SK-N-SH (cell line): Measurements from ENCODE around the gene PCNT. TPM values are rescaled to one million over a fixed set of nuclear protein-coding genes. Genes with fewer than 3 reads are reported as not detected.

Source experiments
- CTCF ChIA-PET: fragments of 300-600, 350-600 bp; formaldehyde crosslinking; extraction: SDS; loops from one replicate; lab custom pipeline; 2021; lab: Yijun Ruan, JAX
- POLR2A ChIA-PET: fragments of 350-600 bp; sonication (Branson Sonifier 250); formaldehyde crosslinking; extraction: SDS; loops from one replicate; lab custom pipeline; 2020; ENCODE audit warnings: antibody characterized with exemption, inconsistent platforms; lab: Yijun Ruan, JAX
- DNase-seq: peaks from one replicate; pipeline ENCODE4 v3.0.0; 2012
- H2AFZ ChIP-seq: fragments of 200-600 bp; sonication (generic); 2 replicates; pipeline ENCODE4 v1.8.1; 2016; ENCODE audit warnings: antibody characterized with exemption, mild to moderate bottlenecking, low read depth
- H3F3A ChIP-seq: fragments of 200-600 bp; sonication (generic); replicated peaks from 2 replicates; pipeline ENCODE3; 2016; ENCODE audit warnings: antibody characterized with exemption, mild to moderate bottlenecking; ENCODE audit not compliant: insufficient read depth
- H3K27ac ChIP-seq, 2 experiments: fragments of 200-500 bp in 1 of 2; fragments of 200-600 bp in 1 of 2; sonication (Bioruptor generic) in 1 of 2; sonication (generic), shearing (Covaris generic) in 1 of 2; 2 replicates each; pipeline versions ENCODE4 v1.5.1 to v1.6.1; 2014 to 2016; ENCODE audit warnings: low read depth in 2 of 2, inconsistent platforms in 1 of 2, low read length in 1 of 2, mild to moderate bottlenecking in 1 of 2, mixed read lengths in 1 of 2
- H3K27me3 ChIP-seq: fragments of 200-600 bp; sonication (generic), shearing (Covaris generic); 2 replicates; pipeline ENCODE4 v1.6.1; 2016; ENCODE audit warnings: mixed run types; ENCODE audit not compliant: insufficient read depth
- H3K36me3 ChIP-seq, 2 experiments: fragments of 200-500 bp in 1 of 2; fragments of 200-600 bp in 1 of 2; sonication (Bioruptor generic) in 1 of 2; sonication (generic) in 1 of 2; replicated peaks in 1 of 2; 2 replicates each; pipeline versions ENCODE3 to v1.5.1; 2014 to 2016; ENCODE audit warnings: low read length in 1 of 2, mild to moderate bottlenecking in 1 of 2; ENCODE audit not compliant: insufficient read depth in 2 of 2, control insufficient read depth in 1 of 2
- H3K4me1 ChIP-seq, 2 experiments: fragments of 200-500 bp in 1 of 2; fragments of 200-600 bp in 1 of 2; sonication (Bioruptor generic) in 1 of 2; sonication (generic), shearing (Covaris generic) in 1 of 2; 2 replicates each; pipeline versions ENCODE4 v1.5.1 to v1.6.1; 2014 to 2016; ENCODE audit warnings: low read depth in 1 of 2, low read length in 1 of 2, mixed run types in 1 of 2; ENCODE audit not compliant: insufficient read depth in 2 of 2, control insufficient read depth in 1 of 2
- H3K4me2 ChIP-seq: fragments of 200-600 bp; sonication (generic), shearing (Covaris generic); 2 replicates; pipeline ENCODE4 v1.6.1; 2017; ENCODE audit warnings: mixed run types
- H3K4me3 ChIP-seq, 2 experiments: fragments of 200-500 bp in 1 of 2; fragments of 200-600 bp in 1 of 2; sonication (Bioruptor generic) in 1 of 2; sonication (generic), shearing (Covaris generic) in 1 of 2; 2 replicates each; pipeline versions ENCODE4 v1.5.1 to v1.8.1; 2014 to 2016; ENCODE audit warnings: low read depth in 2 of 2, inconsistent platforms in 1 of 2, low read length in 1 of 2, mild to moderate bottlenecking in 1 of 2, mixed read lengths in 1 of 2, moderate library complexity in 1 of 2
- H3K79me2 ChIP-seq: fragments of 200-600 bp; sonication (generic); 2 replicates; pipeline ENCODE4 v1.8.1; 2017; ENCODE audit warnings: mild to moderate bottlenecking; ENCODE audit not compliant: insufficient read depth
- H3K9ac ChIP-seq: fragments of 200-600 bp; sonication (generic); 2 replicates; pipeline ENCODE4 v1.6.1; 2017; ENCODE audit warnings: mixed run types
- H3K9me2 ChIP-seq: fragments of 200-600 bp; sonication (generic); 2 replicates; pipeline ENCODE4 v1.6.1; 2017; ENCODE audit warnings: mixed run types
- H3K9me3 ChIP-seq: fragments of 200-600 bp; sonication (generic); 2 replicates; pipeline ENCODE4 v1.6.1; 2017; ENCODE audit warnings: mixed run types, mild to moderate bottlenecking, moderate library complexity
- H4K20me1 ChIP-seq: fragments of 200-600 bp; sonication (generic); 2 replicates; pipeline ENCODE4 v1.6.1; 2017; ENCODE audit warnings: mild to moderate bottlenecking, mixed run types; ENCODE audit not compliant: insufficient read depth
- ELF1 ChIP-seq: IDR thresholded peaks from 2 replicates; pipeline ENCODE4 v1.4.0; 2012
- FOSL2 ChIP-seq: IDR thresholded peaks from 2 replicates; pipeline ENCODE4 v1.4.0; 2012; ENCODE audit warnings: low read depth, mild to moderate bottlenecking, moderate library complexity, borderline replicate concordance
- FOXM1 ChIP-seq: IDR thresholded peaks from 2 replicates; pipeline ENCODE4 v1.4.0; 2012; ENCODE audit warnings: low read depth, mild to moderate bottlenecking
- IRF3 ChIP-seq: fragments of 150-350 bp; IDR thresholded peaks from 2 replicates; pipeline ENCODE4 v1.6.1; 2016; ENCODE audit warnings: mild to moderate bottlenecking, low read depth, low read length
- JUND ChIP-seq: IDR thresholded peaks from 2 replicates; pipeline ENCODE4 v1.4.0; 2012
- MXI1 ChIP-seq: IDR thresholded peaks from 2 replicates; pipeline ENCODE4 v1.6.1; 2012; ENCODE audit warnings: mild to moderate bottlenecking, low read depth, low read length, improper control_type of control experiment
- NFIC ChIP-seq: IDR thresholded peaks from 2 replicates; pipeline ENCODE4 v1.4.0; 2012; ENCODE audit warnings: borderline replicate concordance
- NRF1 ChIP-seq: IDR thresholded peaks from 2 replicates; pipeline ENCODE4 v1.6.1; 2012; ENCODE audit warnings: low read depth, mild to moderate bottlenecking, low read length
- POLR2AphosphoS5 ChIP-seq: IDR thresholded peaks from 2 replicates; pipeline ENCODE4 v1.6.1; 2012; ENCODE audit warnings: low read depth, low read length
- RAD21 ChIP-seq: IDR thresholded peaks from 2 replicates; pipeline ENCODE4 v1.6.1; 2012; ENCODE audit warnings: mild to moderate bottlenecking, low read length
- RCOR1 ChIP-seq: fragments of 150-350 bp; IDR thresholded peaks from 2 replicates; pipeline ENCODE4 v1.6.1; 2017; ENCODE audit warnings: antibody characterized with exemption, low read length
- REST ChIP-seq: IDR thresholded peaks from 2 replicates; pipeline ENCODE4 v1.6.1; 2012; ENCODE audit warnings: mild to moderate bottlenecking, low read depth, low read length, moderate library complexity
- RFX5 ChIP-seq: IDR thresholded peaks from 2 replicates; pipeline ENCODE4 v1.6.1; 2012; ENCODE audit warnings: mild to moderate bottlenecking, improper control_type of control experiment, low read length
- SIN3A ChIP-seq: IDR thresholded peaks from 2 replicates; pipeline ENCODE4 v1.6.1; 2012; ENCODE audit warnings: low read depth, mild to moderate bottlenecking, low read length, moderate library complexity, borderline replicate concordance
- SMC3 ChIP-seq: IDR thresholded peaks from 2 replicates; pipeline ENCODE4 v1.6.1; 2012; ENCODE audit warnings: low read depth, low read length, improper control_type of control experiment
- TCF12 ChIP-seq: IDR thresholded peaks from 2 replicates; pipeline ENCODE4 v1.4.0; 2012
- TEAD4 ChIP-seq: IDR thresholded peaks from 2 replicates; pipeline ENCODE4 v1.4.0; 2012; ENCODE audit warnings: mild to moderate bottlenecking, borderline replicate concordance; ENCODE audit not compliant: insufficient read depth
- USF1 ChIP-seq: IDR thresholded peaks from 2 replicates; pipeline ENCODE4 v1.4.0; 2012; ENCODE audit warnings: low read depth, borderline replicate concordance
- ZBTB33 ChIP-seq: IDR thresholded peaks from 2 replicates; pipeline ENCODE4 v1.4.0; 2012; ENCODE audit warnings: low read depth, borderline replicate concordance
- WGBS: methylation state at CpG from one replicate; pipeline ENCODE4 v1.1.6; 2017; ENCODE audit warnings: low lambda C conversion rate; 5-methylcytosine and 5-hydroxymethylcytosine counted together
- polyA plus RNA-seq, 3 experiments: library from polyadenylated mRNA; depleted of rRNA; stranded (reverse); fragments of >200 nt; gene quantifications; 2 replicates each; pipeline ENCODE4 v1.2.3, GENCODE V29; 2012

PCNT gene
- polyA plus RNA-seq, 1 of the 3 experiments (the other 2 are of a cell fraction): 15.7 TPM

GRCh38 chr21:46429754-46430681 lies 106.1 kb downstream of the PCNT start:
- H3K9me2 ChIP-seq: no peaks in the 10 kb centered on the region
- H3K9me3 ChIP-seq: no peaks in the 10 kb centered on the region
- H3K27me3 ChIP-seq: no peaks in the 10 kb centered on the region
- ChIA-PET POLR2A (no interaction called here), CTCF (interaction anchor here (1.1 kb wide), 1 partner anchor 210 kb away, joined by 4 read pairs; no protein-coding TSS in a partner anchor)
- H4K20me1 ChIP-seq: no peaks in the 10 kb centered on the region
- H3K4me1 ChIP-seq: no peaks in the 10 kb centered on the region
- no peak overlapping the region for H3K4me3 ChIP-seq
- no peak overlapping the region for H3K4me2 ChIP-seq
- no peak overlapping the region for H3K9ac ChIP-seq
- no peaks in the 10 kb centered on the region for H3K79me2 ChIP-seq
- H3K27ac ChIP-seq: no peak overlapping the region
- DNase-seq: no peak
- no peaks in the 10 kb centered on the region for H3F3A ChIP-seq
- H2AFZ ChIP-seq: no peak overlapping the region
- TF ChIP-seq IRF3 (no peak), ZBTB33 (no peak), SIN3A (no peak), ELF1 (no peak), MXI1 (no peak), TCF12 (no peak), NFIC (no peak), RAD21 (no peak), POLR2AphosphoS5 (no peak), REST (no peak), RCOR1 (no peak), FOXM1 (no peak), SMC3 (no peak), JUND (no peak), NRF1 (no peak), TEAD4 (no peak), USF1 (no peak), FOSL2 (no peak), RFX5 (no peak)
- TF ChIP-seq, all 33 proteins: peak for 0
- H3K36me3 ChIP-seq: peaks cover 4 to 51% of the 10 kb centered on the region in 2 experiments
- WGBS: 90% methylated on average over 24 of the region's 31 CpGs
